Stimulated activated CD8-positive, alpha-beta memory T cell treated with anti-CD3 and anti-CD28 coated beads, Interleukin-2, amount 100 ng/mL, for 1 hour (primary cell): Measurements from ENCODE around the gene MORF4L2.

Experiments
- DNase-seq, 2 donors: peaks; one replicate each; pipeline ENCODE4 v3.0.0-alpha.2; 2020; ENCODE audit warnings: low read depth in 2 of 2

MORF4L2 gene

GRCh38 chrX:103686199-103687072 lies at the start of gene MORF4L2:
MORF4L2 (minus strand) TSS chrX:103686699; CDS start chrX:103677027, 9,672 bp downstream.
- DNase-seq, result peak; percentile 53 to 69

GRCh38 chrX:103734125-103734760 lies 47.7 kb upstream of the MORF4L2 start:
- no peak for DNase-seq

- DNase-seq, result no peak
These were observed 46.5 kb upstream of the MORF4L2 start for GRCh38 chrX:103733017-103733416.

GRCh38 chrX:103730796-103731493 lies 44.4 kb upstream of the MORF4L2 start:
- DNase-seq, result no peak

- DNase-seq, result no peak
These were observed 43.8 kb upstream of the MORF4L2 start for GRCh38 chrX:103730147-103730795.

GRCh38 chrX:103729015-103729414 lies 42.5 kb upstream of the MORF4L2 start:
- DNase-seq, result no peak

GRCh38 chrX:103727115-103727514 lies 40.6 kb upstream of the MORF4L2 start:
- DNase-seq, result no peak

- no peak for DNase-seq
These were observed 40.0 kb upstream of the MORF4L2 start for GRCh38 chrX:103726477-103726876.

GRCh38 chrX:103722505-103722904 lies 36.0 kb upstream of the MORF4L2 start:
- DNase-seq, result no peak

- DNase-seq, result no peak
These were observed 31.6 kb upstream of the MORF4L2 start for GRCh38 chrX:103718120-103718519.

GRCh38 chrX:103716962-103717361 lies 30.5 kb upstream of the MORF4L2 start:
- no peak for DNase-seq

- no peak for DNase-seq
These were observed 24.1 kb upstream of the MORF4L2 start, which contains the start of gene TMEM31 for GRCh38 chrX:103710609-103711008. TMEM31 (plus strand) TSS chrX:103710909; CDS start chrX:103712259, 1,350 bp downstream.

GRCh38 chrX:103704863-103705262 lies 18.4 kb upstream of the MORF4L2 start:
- DNase-seq, result no peak

GRCh38 chrX:103699243-103699642 lies 12.7 kb upstream of the MORF4L2 start:
- no peak for DNase-seq

- DNase-seq, result no peak
These were observed 11.2 kb upstream of the MORF4L2 start for GRCh38 chrX:103697687-103698086.

GRCh38 chrX:103691059-103691458 lies 4.6 kb upstream of the MORF4L2 start:
- no peak for DNase-seq

GRCh38 chrX:103688946-103689345 lies 2.4 kb upstream of the MORF4L2 start:
- DNase-seq, result no peak

GRCh38 chrX:103687696-103688201 lies 1.2 kb upstream of the MORF4L2 start:
- DNase-seq, result peak in 1 of 2 donors; percentile 9

GRCh38 chrX:103687073-103687695 lies 685 bp upstream of the MORF4L2 start:
- peak; percentile 65 to 79 for DNase-seq

- DNase-seq, result no peak
These were observed 1.1 kb downstream of the MORF4L2 start for GRCh38 chrX:103685396-103685795.

- no peak for DNase-seq
These were observed 5.1 kb downstream of the MORF4L2 start for GRCh38 chrX:103681443-103681842.
